Astrocyte (in vitro differentiated cells and primary cell): ENCODE results near the gene CELF2. TPM values are rescaled to one million over a fixed set of nuclear protein-coding genes. Genes with fewer than 3 reads are reported as not detected.

Experiments used
- DNase-seq: peaks from one replicate; pipeline ENCODE4 v3.0.0-alpha.2; 2010; ENCODE audit warnings: low read depth
- FAIRE-seq: peaks from 2 replicates; lab custom pipeline; 2011; peaks lifted over from hg19 to GRCh38; lab: Jason Lieb, UNC
- H2AFZ ChIP-seq: 2 replicates; pipeline ENCODE4 v1.6.0; 2012; ENCODE audit warnings: low read depth, low read length, inconsistent platforms
- H3K27ac ChIP-seq: 2 replicates; pipeline ENCODE4 v1.5.1; 2011; ENCODE audit warnings: low read depth, low read length, inconsistent platforms
- H3K27me3 ChIP-seq: 2 replicates; pipeline ENCODE4 v1.6.0; 2011; ENCODE audit warnings: low read length, inconsistent platforms; ENCODE audit not compliant: insufficient read depth
- H3K36me3 ChIP-seq: 2 replicates; pipeline ENCODE4 v1.5.1; 2011; ENCODE audit warnings: low read length, inconsistent platforms; ENCODE audit not compliant: insufficient read depth
- H3K4me1 ChIP-seq: 2 replicates; pipeline ENCODE4 v1.5.1; 2011; ENCODE audit warnings: low read length, inconsistent platforms; ENCODE audit not compliant: insufficient read depth
- H3K4me2 ChIP-seq: 2 replicates; pipeline ENCODE4 v1.6.0; 2012; ENCODE audit warnings: low read length, inconsistent platforms
- H3K4me3 ChIP-seq: 2 replicates; pipeline ENCODE4 v1.5.1; 2011; ENCODE audit warnings: low read depth, mild to moderate bottlenecking, low read length, inconsistent platforms; ENCODE audit not compliant: insufficient read depth
- H3K79me2 ChIP-seq: 2 replicates; pipeline ENCODE4 v1.6.0; 2012; ENCODE audit warnings: mild to moderate bottlenecking, low read length, inconsistent platforms; ENCODE audit not compliant: insufficient read depth
- H3K9ac ChIP-seq: 2 replicates; pipeline ENCODE4 v1.6.0; 2012; ENCODE audit warnings: mild to moderate bottlenecking, low read length, inconsistent platforms
- H3K9me3 ChIP-seq: 2 replicates; pipeline ENCODE4 v1.5.1; 2012; ENCODE audit warnings: low read depth, mild to moderate bottlenecking, low read length, inconsistent platforms; ENCODE audit not compliant: insufficient read depth
- H4K20me1 ChIP-seq: 2 replicates; pipeline ENCODE4 v1.6.0; 2012; ENCODE audit warnings: low read length, inconsistent platforms; ENCODE audit not compliant: insufficient read depth
- H3K27ac Mint-ChIP-seq: one replicate; pipeline ENCODE4 v1.8.0; 2021; ENCODE audit warnings: mild to moderate bottlenecking, mixed read lengths; ENCODE audit not compliant: unreplicated experiment
- H3K27me3 Mint-ChIP-seq: one replicate; pipeline ENCODE4 v1.8.0; 2021; ENCODE audit warnings: low read depth, mixed read lengths; ENCODE audit not compliant: unreplicated experiment
- H3K36me3 Mint-ChIP-seq: one replicate; pipeline ENCODE4 v1.8.0; 2021; ENCODE audit warnings: low read depth, mixed read lengths; ENCODE audit not compliant: unreplicated experiment
- H3K4me1 Mint-ChIP-seq: one replicate; pipeline ENCODE4 v1.8.0; 2021; ENCODE audit warnings: low read depth, mixed read lengths; ENCODE audit not compliant: unreplicated experiment
- H3K4me3 Mint-ChIP-seq: one replicate; pipeline ENCODE4 v1.8.0; 2021; ENCODE audit warnings: mild to moderate bottlenecking, moderate library complexity, mixed read lengths; ENCODE audit not compliant: unreplicated experiment
- H3K9me3 Mint-ChIP-seq: one replicate; pipeline ENCODE4 v1.8.0; 2021; ENCODE audit warnings: mild to moderate bottlenecking, mixed read lengths; ENCODE audit not compliant: unreplicated experiment
- CTCF ChIP-seq: IDR thresholded peaks from 2 replicates; pipeline ENCODE4 v1.5.1; 2011; ENCODE audit warnings: low read depth, mild to moderate bottlenecking, inconsistent platforms, low read length, moderate library complexity; ENCODE audit not compliant: insufficient read depth
- EZH2 ChIP-seq: IDR thresholded peaks from 2 replicates; pipeline ENCODE4 v1.6.1; 2012; ENCODE audit warnings: mild to moderate bottlenecking, low read length, inconsistent platforms; ENCODE audit not compliant: insufficient read depth
- total RNA-seq: library from RNA; stranded (reverse); gene quantifications from 2 replicates; pipeline ENCODE4 v1.2.1, GENCODE V29; 2021

The CELF2 gene
- total RNA-seq, 1 donor from 2014 or later = 76.1 TPM

- Histone ChIP-seq H3K27ac (no peak overlapping the region), H3K27me3 (no peaks in the 10 kb centered on the region), H3K9ac (no peak overlapping the region), H3K4me1 (no peaks in the 10 kb centered on the region), H2AFZ (no peak overlapping the region), H3K4me2 (no peak overlapping the region), H3K36me3 (no peaks in the 10 kb centered on the region), H4K20me1 (no peaks in the 10 kb centered on the region), H3K4me3 (no peak overlapping the region), H3K9me3 (no peaks in the 10 kb centered on the region), H3K79me2 (no peaks in the 10 kb centered on the region)
- FAIRE-seq = no peak
- no peak overlapping the region for H3K4me3 Mint-ChIP-seq
- peaks cover 2% of the 10 kb centered on the region for H3K9me3 Mint-ChIP-seq
- peaks cover 7% of the 10 kb centered on the region for H3K36me3 Mint-ChIP-seq
- no peak overlapping the region for H3K27ac Mint-ChIP-seq
- no peak for DNase-seq
- H3K4me1 Mint-ChIP-seq = peaks cover 25% of the 10 kb centered on the region
- no peak for TF ChIP-seq EZH2
- no peak for TF ChIP-seq CTCF
- H3K27me3 Mint-ChIP-seq = no peaks in the 10 kb centered on the region
These were observed 48.8 kb downstream of the CELF2 start for GRCh38 chr10:11066520-11066919.

- H3K27me3 ChIP-seq = no peaks in the 10 kb centered on the region
- no peak for FAIRE-seq
- no peak overlapping the region for H3K4me2 ChIP-seq
- no peaks in the 10 kb centered on the region for H3K36me3 ChIP-seq
- H3K9me3 Mint-ChIP-seq = peaks cover 2% of the 10 kb centered on the region
- no peaks in the 10 kb centered on the region for H3K4me1 ChIP-seq
- no peak overlapping the region for H3K9ac ChIP-seq
- H3K27ac ChIP-seq = no peak overlapping the region
- no peaks in the 10 kb centered on the region for H3K27me3 Mint-ChIP-seq
- no peaks in the 10 kb centered on the region for H4K20me1 ChIP-seq
- no peaks in the 10 kb centered on the region for H3K79me2 ChIP-seq
- peaks cover 2% of the 10 kb centered on the region for H3K36me3 Mint-ChIP-seq
- H3K4me3 Mint-ChIP-seq = no peak overlapping the region
- no peak overlapping the region for H3K4me3 ChIP-seq
- TF ChIP-seq CTCF (no peak), EZH2 (no peak)
- H2AFZ ChIP-seq = no peak overlapping the region
- no peak for DNase-seq
- H3K4me1 Mint-ChIP-seq = peaks cover 26% of the 10 kb centered on the region
- H3K9me3 ChIP-seq = no peaks in the 10 kb centered on the region
- no peak overlapping the region for H3K27ac Mint-ChIP-seq
These were observed 51.4 kb downstream of the CELF2 start for GRCh38 chr10:11068861-11069633.

GRCh38 chr10:11073410-11073809 lies 55.7 kb downstream of the CELF2 start:
- Histone ChIP-seq H3K27ac (no peak overlapping the region), H3K27me3 (no peaks in the 10 kb centered on the region), H3K4me2 (no peak overlapping the region), H4K20me1 (no peaks in the 10 kb centered on the region), H3K9ac (no peak overlapping the region), H3K79me2 (no peaks in the 10 kb centered on the region), H3K4me1 (no peaks in the 10 kb centered on the region), H3K4me3 (no peak overlapping the region), H2AFZ (no peak overlapping the region), H3K36me3 (no peaks in the 10 kb centered on the region), H3K9me3 (no peaks in the 10 kb centered on the region)
- H3K4me1 Mint-ChIP-seq = peaks cover 12% of the 10 kb centered on the region
- H3K27me3 Mint-ChIP-seq = no peaks in the 10 kb centered on the region
- no peak for FAIRE-seq
- DNase-seq = no peak
- no peaks in the 10 kb centered on the region for H3K36me3 Mint-ChIP-seq
- peaks cover 2% of the 10 kb centered on the region for H3K9me3 Mint-ChIP-seq
- no peak for TF ChIP-seq EZH2
- TF ChIP-seq CTCF = no peak
- H3K4me3 Mint-ChIP-seq = no peak overlapping the region
- H3K27ac Mint-ChIP-seq = no peak overlapping the region
